IPS-18c (cell line): Measurements from ENCODE around the gene ATP2B3.

Source experiments
- H3K4me3 ChIP-seq: 2 replicates; pipeline ENCODE4 v1.7.0; 2013; ENCODE audit warnings: low read depth, mild to moderate bottlenecking, low read length, moderate library complexity; ENCODE audit not compliant: insufficient read depth
- H3K9me3 ChIP-seq: one replicate; pipeline ENCODE4 v1.6.1; 2013; ENCODE audit warnings: mild to moderate bottlenecking, low read length, moderate library complexity; ENCODE audit not compliant: control insufficient read depth, insufficient read depth

ATP2B3 gene

DNA sequence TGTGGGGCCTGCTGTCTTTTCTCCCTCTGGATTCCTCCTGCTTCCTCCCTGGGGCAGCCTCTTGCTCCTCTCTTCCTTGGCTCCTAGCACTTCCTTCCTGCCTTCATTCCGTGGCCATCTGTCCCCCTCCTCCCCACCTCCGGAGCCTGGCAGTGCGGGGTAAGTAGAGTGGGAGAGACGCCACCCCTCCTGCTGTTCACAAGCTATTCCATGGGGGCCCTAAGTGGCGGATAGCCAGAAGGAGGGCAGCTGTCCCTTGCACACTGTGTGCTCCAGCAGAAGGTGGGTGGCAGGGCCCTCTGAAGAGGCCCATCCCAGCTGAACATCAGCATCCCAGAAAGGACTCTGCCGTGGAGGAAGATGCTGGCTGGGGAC is 54.1 kb downstream of the ATP2B3 start:
- H3K4me3 ChIP-seq: no peak overlapping the region
- peaks cover 34% of the 10 kb centered on the region for H3K9me3 ChIP-seq

DNA sequence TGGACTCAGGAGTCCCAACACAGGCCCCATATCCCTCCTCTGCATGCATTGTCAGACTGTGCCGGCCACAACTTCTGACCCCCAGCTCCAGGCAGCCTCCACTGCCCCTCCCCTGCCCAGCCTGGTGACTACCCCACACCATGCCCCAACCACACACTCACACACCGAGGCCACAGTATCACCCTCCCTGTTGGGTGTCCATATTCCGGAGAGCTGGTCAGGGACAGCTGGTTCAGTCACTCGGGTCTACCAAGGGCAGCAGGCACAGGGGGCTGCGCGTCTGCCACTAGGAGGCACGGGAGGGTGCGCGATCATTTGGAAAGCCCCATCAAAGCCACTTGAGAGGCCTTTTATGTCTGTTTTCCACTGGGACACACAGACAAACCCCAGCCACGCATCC is 55.2 kb downstream of the ATP2B3 start:
- no peak overlapping the region for H3K4me3 ChIP-seq
- H3K9me3 ChIP-seq: peaks cover 35% of the 10 kb centered on the region

DNA sequence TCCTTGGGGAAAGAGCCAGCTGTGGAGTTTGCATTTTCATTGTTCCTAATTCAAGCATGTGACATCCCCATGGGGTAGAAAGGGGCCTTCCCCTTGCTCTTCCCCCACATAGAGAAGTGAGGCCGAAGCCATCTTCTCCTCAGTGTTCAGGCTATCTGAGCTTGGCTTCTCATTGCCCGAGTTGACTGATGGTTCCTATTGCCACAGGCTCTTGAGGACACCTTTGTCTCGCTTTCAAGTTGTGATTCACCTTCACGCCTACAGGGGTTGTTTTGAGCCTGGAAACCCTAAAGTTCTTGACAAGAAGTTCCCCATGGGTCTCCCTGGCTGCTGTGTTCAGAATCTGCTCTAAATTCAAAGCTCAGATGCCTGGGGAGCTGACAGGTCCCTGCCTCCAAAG is 56.5 kb downstream of the ATP2B3 start:
- H3K9me3 ChIP-seq: peaks cover 33% of the 10 kb centered on the region
- no peak overlapping the region for H3K4me3 ChIP-seq

DNA sequence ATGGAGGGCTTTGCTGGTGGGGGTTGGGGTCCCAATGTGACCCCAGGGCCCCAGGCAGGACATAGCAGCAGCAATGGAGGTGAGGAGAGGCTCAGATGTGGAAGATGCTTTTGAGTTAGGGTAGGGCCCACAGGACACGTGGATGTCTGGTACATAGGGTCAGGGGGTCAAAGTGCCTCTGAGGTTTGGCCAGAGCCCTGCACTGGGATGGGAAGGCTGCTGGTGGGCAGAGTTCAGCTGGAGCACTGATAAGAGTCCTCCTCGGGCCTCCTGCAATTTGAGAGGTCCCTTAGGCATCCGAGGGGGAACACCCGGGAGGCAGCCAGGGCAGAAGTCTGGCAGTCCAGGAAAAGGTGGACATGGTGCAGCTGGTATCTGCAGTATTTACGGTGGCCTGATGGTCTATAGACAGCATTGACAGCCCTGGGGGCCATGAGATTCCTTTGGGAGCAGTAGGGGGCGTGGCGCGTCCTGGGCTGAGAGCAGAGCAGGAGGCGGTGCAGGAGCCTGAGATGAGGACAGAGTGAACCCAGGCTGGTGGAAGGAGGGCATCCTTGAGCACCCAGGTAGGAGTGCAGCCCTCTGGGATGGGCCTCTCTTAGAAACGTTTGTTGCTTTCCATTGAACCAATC is 58.9 kb downstream of the ATP2B3 start:
- peaks cover 36% of the 10 kb centered on the region for H3K9me3 ChIP-seq
- H3K4me3 ChIP-seq: no peak overlapping the region

DNA sequence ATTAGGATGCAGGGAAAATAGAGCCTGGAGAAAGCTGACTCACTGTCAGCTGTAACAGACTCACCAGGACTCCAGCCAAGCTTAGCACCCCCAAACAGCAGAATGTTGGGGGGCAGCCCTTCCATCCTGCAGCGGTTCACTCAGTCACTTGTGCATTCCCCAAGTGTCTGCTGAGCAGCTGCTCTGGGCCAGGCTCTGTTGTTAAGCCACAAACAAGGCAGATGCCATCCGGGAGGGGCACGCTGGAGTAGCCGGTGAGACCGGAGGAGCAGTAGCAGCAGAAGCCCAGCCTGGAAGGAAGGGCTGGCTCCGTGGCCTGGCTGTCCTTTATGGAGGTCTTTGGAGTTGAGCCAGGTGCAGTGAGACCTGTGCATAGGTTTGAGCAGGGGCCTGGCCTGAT is 59.5 kb downstream of the ATP2B3 start:
- Histone ChIP-seq H3K9me3 (peaks cover 34% of the 10 kb centered on the region), H3K4me3 (no peak overlapping the region)

DNA sequence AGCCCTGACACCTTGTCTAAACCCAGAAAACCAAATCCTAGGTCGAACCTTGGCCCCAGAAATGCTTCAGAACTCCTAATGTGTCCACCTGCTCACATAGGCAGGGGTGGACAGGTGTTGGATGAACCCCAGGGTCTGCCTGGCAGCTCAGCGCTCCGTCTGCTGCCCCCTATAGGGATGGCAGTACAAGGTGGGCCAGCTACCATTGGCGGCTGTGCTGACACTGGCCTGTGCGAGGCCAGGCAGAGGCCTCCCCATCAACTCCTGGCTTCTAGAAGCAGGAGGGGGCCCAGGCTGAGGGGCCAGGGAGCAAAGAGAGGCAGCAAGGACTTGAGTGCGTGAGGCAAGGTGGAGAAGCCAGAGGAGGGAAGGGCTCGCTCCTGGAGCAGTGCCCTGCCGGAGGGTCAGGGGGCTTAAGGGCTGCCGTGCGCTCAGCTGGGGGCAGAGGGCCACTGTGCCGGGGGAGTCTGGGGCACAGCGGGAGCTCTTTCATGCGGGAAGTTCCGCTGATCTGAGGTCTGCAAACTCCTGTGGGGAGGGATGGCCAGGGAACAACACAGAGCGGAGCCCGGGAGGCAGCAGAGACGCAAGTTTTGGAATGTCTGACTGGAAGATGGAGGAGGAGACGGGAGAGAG is 60.9 kb downstream of the ATP2B3 start:
- H3K9me3 ChIP-seq: peaks cover 29% of the 10 kb centered on the region
- no peak overlapping the region for H3K4me3 ChIP-seq

DNA sequence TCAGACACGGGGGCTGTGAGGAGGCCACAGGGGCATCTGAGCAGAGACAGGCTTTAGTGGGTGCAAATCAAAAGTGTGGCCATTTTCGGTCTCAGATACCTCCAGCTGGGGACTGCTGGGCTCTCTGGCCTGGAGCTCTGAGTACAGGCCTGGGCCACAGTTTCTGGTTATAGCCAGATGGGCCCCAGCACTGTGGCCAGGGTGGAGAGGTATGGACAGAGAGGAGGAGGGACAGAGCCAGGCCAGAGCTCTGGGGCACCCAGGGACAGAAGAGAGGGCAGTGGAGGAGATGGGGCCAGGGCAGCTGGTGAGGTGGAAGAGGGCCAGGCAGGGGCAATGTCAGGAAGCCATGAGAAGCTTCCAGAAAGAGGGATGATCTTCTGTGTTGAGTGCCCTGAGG is 61.4 kb downstream of the ATP2B3 start:
- H3K4me3 ChIP-seq: no peak overlapping the region
- H3K9me3 ChIP-seq: peaks cover 26% of the 10 kb centered on the region

DNA sequence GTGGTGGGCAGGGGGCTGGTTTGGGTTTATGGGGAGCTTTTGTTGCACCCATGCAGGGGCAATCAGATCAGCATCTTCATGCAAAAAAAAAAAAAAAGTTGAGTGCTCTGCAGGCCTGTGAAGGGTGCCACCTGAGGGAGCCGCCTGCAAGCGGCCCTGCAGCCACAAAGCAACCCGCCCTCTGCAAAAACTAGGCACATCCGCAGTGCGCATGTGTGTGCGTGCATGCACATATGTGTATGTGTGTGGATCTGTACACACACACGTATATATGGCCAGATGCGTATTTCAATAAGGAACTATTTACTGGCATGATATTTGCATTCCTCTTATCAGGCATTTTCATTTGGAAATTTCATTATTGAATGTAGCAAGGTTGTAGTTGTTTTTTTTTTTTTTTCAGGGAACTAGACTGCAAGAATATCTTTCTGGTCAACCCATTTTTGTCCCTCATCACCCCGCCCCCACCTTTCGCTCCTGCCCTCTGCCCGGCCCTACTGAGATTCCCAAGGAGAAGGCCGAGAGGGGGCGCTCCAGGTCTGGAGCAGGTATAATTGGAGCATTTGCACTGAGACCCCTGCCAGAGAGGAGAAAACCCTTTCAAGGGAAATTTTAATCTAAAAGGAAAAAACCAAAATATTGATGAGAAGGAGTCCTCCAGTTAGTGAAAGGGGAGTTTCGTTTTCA is 63.4 kb downstream of the ATP2B3 start:
- Histone ChIP-seq H3K4me3 (no peak overlapping the region), H3K9me3 (peaks cover 26% of the 10 kb centered on the region)

DNA sequence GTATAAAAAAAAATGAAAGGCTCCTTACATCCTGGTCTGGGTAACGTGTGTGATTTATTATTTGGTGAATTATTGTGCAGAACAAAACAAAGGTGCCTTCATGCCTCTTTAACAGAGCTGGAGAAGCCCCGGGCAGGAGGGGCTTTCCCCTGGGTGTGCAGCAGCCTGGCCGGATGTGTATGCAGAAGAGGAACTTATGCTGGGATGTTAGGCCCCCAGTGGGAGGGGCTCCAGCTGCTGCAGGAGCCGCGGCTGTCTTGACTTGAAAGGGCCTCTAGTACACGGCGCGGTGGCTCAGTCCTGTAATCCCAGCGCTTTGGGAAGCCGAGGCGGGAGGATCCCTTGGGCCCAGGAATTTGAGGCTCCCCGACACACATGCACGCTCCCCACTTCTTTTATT is 65.5 kb downstream of the ATP2B3 start:
- no peak overlapping the region for H3K4me3 ChIP-seq
- H3K9me3 ChIP-seq: peaks cover 16% of the 10 kb centered on the region

DNA sequence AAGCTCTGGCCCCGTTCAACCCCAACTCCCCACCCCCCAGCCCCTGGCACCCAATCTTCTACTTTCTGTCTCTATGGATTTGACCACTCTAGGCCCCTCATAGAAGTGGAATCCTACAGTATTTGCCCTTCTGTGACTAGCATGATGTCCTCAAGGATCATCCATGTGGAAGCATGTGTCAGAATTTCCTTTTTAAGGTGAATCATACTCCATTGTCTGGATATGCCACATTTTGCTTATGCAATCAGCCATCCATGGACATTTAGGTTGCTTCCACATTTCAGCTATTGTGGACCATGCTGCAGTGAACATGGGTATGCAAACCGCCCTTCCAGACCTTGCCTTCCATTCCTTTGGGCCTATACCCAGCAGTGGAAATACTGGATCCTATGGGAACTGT is 66.0 kb downstream of the ATP2B3 start:
- Histone ChIP-seq H3K4me3 (no peak overlapping the region; the same call in 1 of the 2 replicates), H3K9me3 (peaks cover 16% of the 10 kb centered on the region)

DNA sequence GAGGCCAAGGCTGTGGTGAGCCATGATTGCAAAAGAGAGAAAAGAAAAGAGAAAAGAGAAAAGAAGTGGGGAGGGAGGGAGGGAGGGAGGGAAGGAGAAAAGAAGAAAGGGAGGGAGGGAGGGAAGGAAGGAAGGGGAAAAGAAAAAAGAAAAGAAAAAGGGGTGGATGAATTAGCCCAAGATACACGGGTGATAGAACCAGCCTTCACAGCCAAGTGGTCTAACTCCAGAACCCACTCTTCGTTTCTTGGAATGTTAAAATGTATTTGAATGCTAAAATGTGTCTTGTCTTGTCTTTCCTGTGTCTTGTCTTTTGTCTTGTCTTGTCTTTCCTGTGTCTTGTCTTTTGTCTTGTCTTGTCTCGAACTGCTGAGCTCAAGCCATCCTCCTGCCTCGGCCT is 68.4 kb downstream of the ATP2B3 start:
- peaks cover 7% of the 10 kb centered on the region for H3K9me3 ChIP-seq
- H3K4me3 ChIP-seq: no peak overlapping the region

DNA sequence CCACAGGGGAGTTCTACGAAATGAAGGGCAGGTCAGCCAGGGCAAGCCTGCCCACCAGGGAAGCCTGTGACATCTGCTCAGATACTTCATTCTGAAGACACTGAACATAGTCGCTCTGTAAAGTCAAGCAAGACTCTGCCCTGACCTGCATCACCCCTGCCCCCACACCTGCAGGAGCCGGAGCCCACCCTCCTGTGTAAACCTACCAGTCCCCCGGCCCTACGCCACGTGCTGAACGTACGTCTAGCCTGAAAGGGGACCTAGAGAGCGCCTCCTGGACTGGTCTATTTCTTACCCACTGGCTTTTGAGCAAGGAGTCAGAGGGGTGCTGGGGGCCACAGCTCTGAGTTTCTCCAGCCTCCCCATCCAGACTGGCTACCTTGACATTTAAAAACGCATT is 69.9 kb downstream of the ATP2B3 start:
- Histone ChIP-seq H3K9me3 (peaks cover 12% of the 10 kb centered on the region), H3K4me3 (no peak overlapping the region)

DNA sequence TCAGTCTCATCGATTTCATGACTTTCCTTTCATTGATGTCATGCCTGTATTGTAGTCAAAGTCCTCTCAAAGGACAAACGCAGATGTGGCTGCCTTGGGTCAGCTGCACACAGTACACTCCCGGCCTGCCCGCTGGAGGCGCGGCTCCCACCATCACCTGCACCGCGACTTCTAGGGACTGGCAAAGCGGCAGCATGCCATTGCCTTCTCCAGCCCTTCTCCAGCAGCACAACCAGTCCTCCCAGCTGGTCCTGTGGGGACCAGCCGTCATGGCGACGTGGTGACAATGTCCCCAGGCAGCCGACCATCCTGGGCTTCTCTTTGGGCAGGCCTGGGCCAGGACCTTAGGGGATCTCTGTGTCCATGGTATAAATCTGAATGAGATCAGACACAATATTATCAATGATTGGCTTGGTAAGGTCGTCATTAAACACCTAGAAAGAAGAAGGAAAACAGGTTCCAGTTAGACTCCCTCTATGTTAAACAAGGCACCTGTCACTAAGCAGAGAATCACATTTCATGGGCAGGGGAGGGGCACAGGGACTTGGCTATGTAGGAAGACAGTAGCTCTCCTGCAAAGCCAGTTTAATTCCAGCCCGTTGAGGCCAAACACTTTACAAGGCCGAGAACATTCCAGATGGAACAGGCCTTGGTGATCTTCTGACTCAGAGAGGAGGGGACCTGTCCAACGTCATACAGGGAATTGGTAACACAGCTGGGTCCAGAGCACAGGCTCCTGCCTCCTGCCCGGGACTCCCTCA is 70.8 kb downstream of the ATP2B3 start:
- no peak overlapping the region for H3K4me3 ChIP-seq
- peaks cover 16% of the 10 kb centered on the region for H3K9me3 ChIP-seq

DNA sequence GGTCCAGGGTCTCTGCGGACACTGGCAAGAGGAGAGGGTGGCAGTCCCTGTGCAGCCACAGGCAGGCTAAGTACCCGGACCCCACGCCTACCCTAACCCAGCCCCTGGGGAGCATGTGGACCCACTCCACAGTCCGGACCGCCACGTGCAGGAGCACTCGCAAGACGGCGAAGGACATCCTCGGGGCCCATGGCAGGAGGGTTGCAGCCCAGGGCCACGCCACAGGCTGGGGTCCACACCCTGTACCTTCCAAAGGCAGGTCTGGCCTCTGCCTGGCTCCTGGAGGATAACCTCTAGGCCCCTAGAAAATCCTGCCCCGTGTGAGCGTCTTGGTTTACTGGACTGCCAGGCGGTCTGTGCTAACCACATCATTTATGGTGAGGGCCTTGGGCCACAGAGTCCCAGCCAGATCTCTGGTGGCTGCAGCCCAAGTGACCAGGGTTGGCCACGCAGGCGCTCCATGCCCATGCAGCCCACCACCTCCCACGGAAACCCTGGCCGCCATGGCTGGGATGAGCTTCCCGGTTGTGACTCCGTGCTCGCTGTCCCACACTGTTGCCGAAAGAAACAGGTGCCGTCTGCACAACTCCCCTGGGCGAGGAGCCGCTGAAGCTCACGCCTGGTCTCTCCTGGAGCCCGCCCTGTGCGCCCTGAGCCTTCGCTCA is 71.5 kb downstream of the ATP2B3 start:
- Histone ChIP-seq H3K9me3 (peaks cover 17% of the 10 kb centered on the region), H3K4me3 (no peak overlapping the region)

DNA sequence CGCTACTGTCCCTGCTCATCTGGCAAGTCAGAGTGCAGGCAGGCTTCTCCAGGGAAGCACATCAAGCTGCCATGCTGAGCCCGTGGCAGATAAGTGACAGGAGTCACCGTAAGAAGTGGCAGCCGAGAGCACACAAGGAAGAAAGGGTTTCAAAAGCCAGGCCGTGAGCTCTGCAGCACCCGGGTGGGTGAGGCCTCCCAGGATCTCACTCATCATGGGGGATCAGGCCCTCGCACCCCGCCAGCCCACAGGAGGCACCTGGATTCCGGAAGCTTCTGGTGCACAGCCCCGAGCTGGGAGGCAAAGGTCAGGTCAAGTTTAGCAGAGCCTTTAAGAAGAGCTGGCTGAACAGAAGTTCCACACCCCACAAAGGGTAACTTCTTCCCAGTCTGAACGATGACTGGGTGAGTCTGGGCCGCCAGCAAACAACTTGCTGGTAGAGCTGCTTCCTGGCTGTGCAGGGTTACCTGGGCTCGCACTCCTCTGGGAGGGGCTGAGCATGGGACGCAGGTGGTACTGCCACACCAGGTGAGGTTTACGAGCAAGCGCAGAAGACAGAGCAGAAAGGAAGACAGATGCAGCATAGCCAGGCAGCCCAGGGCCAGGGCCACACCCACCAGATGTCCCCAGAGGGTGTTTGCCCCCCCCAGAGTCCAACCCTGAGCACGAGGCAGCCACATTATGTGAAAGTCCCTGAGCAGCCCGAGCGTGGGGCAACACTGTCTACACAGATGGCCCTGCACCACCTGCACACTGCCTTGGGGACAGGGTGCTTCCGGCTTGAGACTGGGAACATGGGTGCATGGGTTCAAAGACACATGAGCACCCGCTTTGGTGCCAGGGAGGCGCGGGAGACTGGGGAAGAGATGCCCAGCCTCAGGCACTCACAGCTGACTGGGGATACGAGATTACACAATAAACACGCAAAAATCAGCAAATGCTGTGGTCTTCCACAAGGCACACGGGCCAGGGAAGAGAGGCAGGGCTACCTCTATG is 73.8 kb downstream of the ATP2B3 start:
- Histone ChIP-seq H3K4me3 (no peak overlapping the region), H3K9me3 (peaks cover 21% of the 10 kb centered on the region)

DNA sequence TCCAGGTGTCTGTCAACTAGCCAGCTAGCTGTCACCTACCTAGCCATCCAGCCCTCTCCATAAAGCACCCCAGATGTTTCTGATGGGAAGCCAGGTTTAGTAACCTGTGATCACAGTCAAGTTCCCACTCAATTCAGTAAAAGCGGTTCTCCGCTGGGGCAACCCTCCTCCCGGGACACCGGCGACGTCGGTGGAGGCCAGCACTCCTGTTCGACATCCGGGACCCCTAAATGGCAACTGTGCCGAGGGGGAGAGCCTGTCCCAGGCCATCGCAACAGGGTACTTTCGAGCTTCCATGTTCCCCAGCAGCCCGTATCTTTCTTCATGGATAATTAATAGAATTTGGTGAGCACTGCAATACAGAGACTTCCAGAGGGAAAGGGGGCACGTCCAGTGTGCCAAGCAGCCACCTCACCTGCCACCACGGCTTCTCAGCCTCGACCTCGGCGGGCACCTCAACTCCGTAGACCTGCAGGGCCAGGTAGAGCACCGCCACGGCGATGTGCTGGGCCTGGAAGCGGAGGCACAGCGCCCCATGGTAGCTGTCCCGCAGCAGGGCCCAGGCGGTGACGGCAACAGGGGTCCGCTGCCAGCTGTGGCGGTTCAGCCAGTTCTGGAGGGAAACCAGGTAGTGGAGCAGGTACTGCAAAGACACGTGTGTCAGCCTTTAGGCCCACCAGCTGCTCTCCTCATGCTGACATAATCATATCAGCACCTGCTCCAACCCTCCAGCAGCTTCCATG is 74.8 kb downstream of the ATP2B3 start:
- H3K9me3 ChIP-seq: peaks cover 23% of the 10 kb centered on the region
- no peak overlapping the region for H3K4me3 ChIP-seq
